ENCODE measurements around the gene BEND6.

The BEND6 gene

GRCh38 chr6:56959094-56959493 lies 4.2 kb downstream of the BEND6 start:
- H3K4me3 ChIP-seq (ENCODE audit: low read length), result no peak overlapping the region
- H3K4me2 ChIP-seq (ENCODE audit: low read length), result no peak overlapping the region
- H3K27ac ChIP-seq (ENCODE audit: low read length), result no peak overlapping the region

DNA sequence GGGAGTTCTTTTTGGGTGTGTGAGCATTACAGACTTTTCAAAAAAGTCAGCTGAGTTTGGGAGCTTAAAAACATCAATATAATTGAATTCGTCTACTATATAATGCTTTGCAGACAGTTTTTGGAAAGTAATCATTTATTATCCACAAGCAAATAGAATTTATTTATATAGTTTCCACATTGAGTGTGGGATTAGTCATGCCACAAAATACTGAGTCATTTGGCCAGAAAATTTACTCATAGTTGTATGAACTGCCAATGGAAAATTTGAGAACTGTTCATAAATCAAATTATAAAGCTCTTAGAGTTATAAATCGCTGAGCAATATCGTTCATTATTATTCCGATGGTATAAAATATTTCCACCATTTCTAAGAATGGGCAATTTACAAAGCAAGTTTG lies 5.0 kb downstream of the BEND6 start:
- no peak overlapping the region for H3K4me3 ChIP-seq (ENCODE audit: low read length)
- TF ChIP-seq, protein P1, sequence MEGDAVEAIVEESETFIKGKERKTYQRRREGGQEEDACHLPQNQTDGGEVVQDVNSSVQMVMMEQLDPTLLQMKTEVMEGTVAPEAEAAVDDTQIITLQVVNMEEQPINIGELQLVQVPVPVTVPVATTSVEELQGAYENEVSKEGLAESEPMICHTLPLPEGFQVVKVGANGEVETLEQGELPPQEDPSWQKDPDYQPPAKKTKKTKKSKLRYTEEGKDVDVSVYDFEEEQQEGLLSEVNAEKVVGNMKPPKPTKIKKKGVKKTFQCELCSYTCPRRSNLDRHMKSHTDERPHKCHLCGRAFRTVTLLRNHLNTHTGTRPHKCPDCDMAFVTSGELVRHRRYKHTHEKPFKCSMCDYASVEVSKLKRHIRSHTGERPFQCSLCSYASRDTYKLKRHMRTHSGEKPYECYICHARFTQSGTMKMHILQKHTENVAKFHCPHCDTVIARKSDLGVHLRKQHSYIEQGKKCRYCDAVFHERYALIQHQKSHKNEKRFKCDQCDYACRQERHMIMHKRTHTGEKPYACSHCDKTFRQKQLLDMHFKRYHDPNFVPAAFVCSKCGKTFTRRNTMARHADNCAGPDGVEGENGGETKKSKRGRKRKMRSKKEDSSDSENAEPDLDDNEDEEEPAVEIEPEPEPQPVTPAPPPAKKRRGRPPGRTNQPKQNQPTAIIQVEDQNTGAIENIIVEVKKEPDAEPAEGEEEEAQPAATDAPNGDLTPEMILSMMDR (IDR thresholded peaks at IDR 0.05; ENCODE audit: low read depth, low read length), result no peak
- no peak for TF ChIP-seq EZH2phosphoT487 (IDR thresholded peaks at IDR 0.05; ENCODE audit: low read depth)
- H3K9ac ChIP-seq (ENCODE audit: low read length), result no peak overlapping the region
- no peak overlapping the region for H3K4me2 ChIP-seq (ENCODE audit: low read length)
- peaks cover 5% of the 10 kb centered on the region for H3K4me1 ChIP-seq (ENCODE audit: low read length)
- peaks cover 17% of the 10 kb centered on the region for H3K27me3 ChIP-seq (ENCODE audit: low read depth, low read length)
- no peak overlapping the region for H3K27ac ChIP-seq (ENCODE audit: low read length)
- H2AFZ ChIP-seq (ENCODE audit: low read depth, low read length), result no peak overlapping the region
- H4K20me1 ChIP-seq (ENCODE audit: insufficient read depth, low read length), result no peaks in the 10 kb centered on the region
- H3K79me2 ChIP-seq (ENCODE audit: low read length), result no peaks in the 10 kb centered on the region
- H3K9me3 ChIP-seq (ENCODE audit: insufficient read depth, low read length), result no peaks in the 10 kb centered on the region
- H3K36me3 ChIP-seq (replicated peaks; ENCODE audit: low read depth, low read length), result no peaks in the 10 kb centered on the region

More at GRCh38 chr6:56959094-56959493, 4.2 kb downstream of the BEND6 start:
- Histone ChIP-seq H2AFZ (ENCODE audit: low read depth, low read length) (no peak overlapping the region), H4K20me1 (ENCODE audit: insufficient read depth, low read length) (no peaks in the 10 kb centered on the region), H3K4me1 (ENCODE audit: low read length) (peaks cover 7% of the 10 kb centered on the region), H3K9me3 (ENCODE audit: insufficient read depth, low read length) (no peaks in the 10 kb centered on the region), H3K36me3 (replicated peaks; ENCODE audit: low read depth, low read length) (no peaks in the 10 kb centered on the region), H3K9ac (ENCODE audit: low read length) (no peak overlapping the region), H3K79me2 (ENCODE audit: low read length) (no peaks in the 10 kb centered on the region), H3K27me3 (ENCODE audit: low read depth, low read length) (peaks cover 17% of the 10 kb centered on the region)
- TF ChIP-seq, protein P1 (IDR thresholded peaks at IDR 0.05; ENCODE audit: low read depth, low read length), result no peak

DNA sequence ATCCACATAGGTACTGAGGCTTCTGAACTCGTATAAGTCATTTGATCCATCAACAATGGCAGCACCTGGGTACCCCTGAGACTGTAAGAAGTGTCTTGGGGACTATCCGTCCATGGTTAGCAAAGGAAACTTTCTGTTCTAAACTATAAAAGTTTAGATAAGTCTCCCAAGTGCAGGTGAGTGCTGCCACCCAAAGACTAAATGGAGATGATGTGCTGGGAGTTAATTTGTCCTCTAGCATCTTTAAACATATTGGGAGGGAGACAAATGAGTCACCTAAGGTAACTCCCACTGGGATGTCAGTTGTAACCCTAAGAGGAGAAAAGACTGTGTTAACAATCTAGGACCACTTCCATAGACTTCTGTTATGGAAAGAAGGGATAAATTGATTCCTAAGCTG lies 6.2 kb downstream of the BEND6 start:
- Histone ChIP-seq H3K4me1 (ENCODE audit: low read length) (peaks cover 2% of the 10 kb centered on the region), H3K9me3 (ENCODE audit: insufficient read depth, low read length) (no peaks in the 10 kb centered on the region), H3K79me2 (ENCODE audit: low read length) (no peaks in the 10 kb centered on the region), H4K20me1 (ENCODE audit: insufficient read depth, low read length) (no peaks in the 10 kb centered on the region), H3K4me2 (ENCODE audit: low read length) (no peak overlapping the region), H2AFZ (ENCODE audit: low read depth, low read length) (no peak overlapping the region), H3K4me3 (ENCODE audit: low read length) (no peak overlapping the region), H3K27ac (ENCODE audit: low read length) (no peak overlapping the region), H3K36me3 (replicated peaks; ENCODE audit: low read depth, low read length) (no peaks in the 10 kb centered on the region), H3K27me3 (ENCODE audit: low read depth, low read length) (peaks cover 17% of the 10 kb centered on the region), H3K9ac (ENCODE audit: low read length) (no peak overlapping the region)
- no peak for TF ChIP-seq EZH2phosphoT487 (IDR thresholded peaks at IDR 0.05; ENCODE audit: low read depth)
- TF ChIP-seq, protein P1 (IDR thresholded peaks at IDR 0.05; ENCODE audit: low read depth, low read length), result peak; percentile 62

- H3K4me3 ChIP-seq (ENCODE audit: low read length), result no peak overlapping the region
- no peaks in the 10 kb centered on the region for H3K4me1 ChIP-seq (ENCODE audit: low read length)
- H3K27me3 ChIP-seq (ENCODE audit: low read depth, low read length), result peaks cover 11% of the 10 kb centered on the region; the same call in 1 of the 2 replicates
- TF ChIP-seq, protein P1 (IDR thresholded peaks at IDR 0.05; ENCODE audit: low read depth, low read length), result no peak
- no peak for TF ChIP-seq EZH2phosphoT487 (IDR thresholded peaks at IDR 0.05; ENCODE audit: low read depth)
- H3K79me2 ChIP-seq (ENCODE audit: low read length), result no peaks in the 10 kb centered on the region
- H4K20me1 ChIP-seq (ENCODE audit: insufficient read depth, low read length), result no peaks in the 10 kb centered on the region
- no peak overlapping the region for H2AFZ ChIP-seq (ENCODE audit: low read depth, low read length)
- H3K36me3 ChIP-seq (replicated peaks; ENCODE audit: low read depth, low read length), result no peaks in the 10 kb centered on the region
- H3K4me2 ChIP-seq (ENCODE audit: low read length), result no peak overlapping the region
- H3K9ac ChIP-seq (ENCODE audit: low read length), result no peak overlapping the region
- no peak overlapping the region for H3K27ac ChIP-seq (ENCODE audit: low read length)
- no peaks in the 10 kb centered on the region for H3K9me3 ChIP-seq (ENCODE audit: insufficient read depth, low read length)
These were observed 7.5 kb downstream of the BEND6 start for GRCh38 chr6:56962441-56962840.
